HepG2 (cell line): ENCODE measurements around the gene CCDC7.

Source experiments
- CTCF ChIP-seq: sonication (generic); formaldehyde crosslinking; IDR thresholded peaks from 2 replicates; pipeline ENCODE4 v1.5.0; 2020; ENCODE audit warnings: mild to moderate bottlenecking, missing genetic modification reagents, moderate library complexity
- DNMT1 ChIP-seq: sonication (generic); formaldehyde crosslinking; IDR thresholded peaks from 2 replicates; pipeline ENCODE4 v1.5.1; 2020; ENCODE audit warnings: mild to moderate bottlenecking, missing genetic modification reagents
- ELF1 ChIP-seq: sonication (generic); formaldehyde crosslinking; IDR thresholded peaks from 2 replicates; pipeline ENCODE4 v1.4.0; 2020; ENCODE audit warnings: missing genetic modification reagents
- JUNB ChIP-seq: sonication (generic); formaldehyde crosslinking; IDR thresholded peaks from 2 replicates; pipeline ENCODE4 v1.8.0; 2022; ENCODE audit warnings: missing genetic modification reagents, mild to moderate bottlenecking, borderline replicate concordance
- NFE2L2 ChIP-seq: fragments of 150-350 bp; IDR thresholded peaks from 2 replicates; pipeline ENCODE4 v1.6.1; 2014; ENCODE audit warnings: low read length
- NR3C1 ChIP-seq: sonication (generic); formaldehyde crosslinking; IDR thresholded peaks from 2 replicates; pipeline ENCODE4 v1.4.0; 2020; ENCODE audit warnings: missing genetic modification reagents
- SRF ChIP-seq: IDR thresholded peaks from 2 replicates; pipeline ENCODE4 v1.6.1; 2011; ENCODE audit warnings: mild to moderate bottlenecking, low read depth, low read length, moderate library complexity
- ZNF784 ChIP-seq: sonication (generic); formaldehyde crosslinking; IDR thresholded peaks from 2 replicates; pipeline ENCODE4 v1.5.1; 2020; ENCODE audit warnings: missing genetic modification reagents, mild to moderate bottlenecking, borderline replicate concordance
- ZSCAN22 ChIP-seq: sonication (generic); formaldehyde crosslinking; IDR thresholded peaks from 2 replicates; pipeline ENCODE4 v1.4.0; 2020; ENCODE audit warnings: mild to moderate bottlenecking, missing genetic modification reagents

- TF ChIP-seq ZNF784 (CRISPR knock-in tag) (no peak), CTCF (no peak), DNMT1 (CRISPR knock-in tag) (no peak), JUNB (CRISPR knock-in tag) (no peak), ZSCAN22 (CRISPR knock-in tag) (no peak), NFE2L2 (no peak), SRF (no peak), NR3C1 (CRISPR knock-in tag) (no peak), ELF1 (CRISPR knock-in tag) (no peak)
Measured at GRCh38 chr10:32454148-32454547, 8.2 kb downstream of the CCDC7 start.
